Stimulated activated CD4-positive, alpha-beta T cell treated with anti-CD3 and anti-CD28 coated beads, Interleukin-15, amount 100 ng/mL, for 48 hours (primary cell): ENCODE results near the gene NEXN.
"Not testable (repeated sequence)": the region's sequence is repeated elsewhere in the genome, so short reads cannot be mapped to it uniquely, and the experiment has no call there.

Experiments used
- DNase-seq, 2 donors: peaks; one replicate each; pipeline ENCODE4 v3.0.0-alpha.2; 2020; ENCODE audit warnings: low read depth in 2 of 2

Gene NEXN

DNA sequence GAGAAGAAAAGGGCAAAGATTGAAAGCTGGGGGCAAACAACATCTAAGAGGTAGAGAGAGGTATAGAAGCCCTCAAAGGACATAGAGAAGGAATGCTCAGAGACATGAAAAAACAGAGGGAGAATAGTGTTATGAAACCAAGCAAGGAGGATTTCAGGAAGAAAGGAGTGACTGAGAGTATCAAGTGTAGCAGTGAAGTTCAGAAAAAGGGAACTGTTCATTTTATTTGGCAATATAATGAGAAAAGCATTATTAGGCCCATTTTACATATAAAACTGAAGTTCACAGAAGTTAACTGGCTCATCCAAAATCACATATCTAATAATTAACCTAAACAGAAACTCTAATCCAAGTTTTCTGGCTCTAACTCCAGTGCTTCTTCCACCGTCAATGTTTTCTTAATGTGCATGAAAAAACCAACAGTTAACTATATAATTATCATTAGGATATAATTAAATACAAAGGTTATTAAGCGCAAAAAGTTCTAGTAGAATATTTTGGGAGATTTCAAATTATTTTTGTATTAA lies 17.7 kb downstream of the NEXN start:
- no peak for DNase-seq

DNA sequence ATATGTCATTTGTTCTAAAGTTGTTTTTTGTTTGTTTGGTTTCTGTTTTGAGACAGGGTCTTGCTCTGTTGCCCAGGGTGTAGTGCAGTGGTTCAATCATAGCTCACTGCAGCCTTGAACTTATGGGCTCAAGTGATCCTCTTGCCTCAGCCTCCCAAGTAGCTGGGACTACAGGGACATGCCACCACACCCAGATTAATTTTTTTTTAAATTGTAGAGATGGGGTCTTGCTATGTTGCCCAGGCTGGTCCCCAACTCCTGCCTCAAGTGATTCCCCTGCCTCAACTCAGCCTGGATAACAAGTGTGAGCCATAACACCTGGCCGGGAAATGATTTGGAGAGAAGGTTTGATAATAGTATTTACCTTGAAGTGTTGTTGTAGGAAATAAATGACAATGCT lies 18.2 kb downstream of the NEXN start:
- DNase-seq, result no peak

- DNase-seq, result no peak
These were observed 21.7 kb downstream of the NEXN start for GRCh38 chr1:77910116-77910515.

DNA sequence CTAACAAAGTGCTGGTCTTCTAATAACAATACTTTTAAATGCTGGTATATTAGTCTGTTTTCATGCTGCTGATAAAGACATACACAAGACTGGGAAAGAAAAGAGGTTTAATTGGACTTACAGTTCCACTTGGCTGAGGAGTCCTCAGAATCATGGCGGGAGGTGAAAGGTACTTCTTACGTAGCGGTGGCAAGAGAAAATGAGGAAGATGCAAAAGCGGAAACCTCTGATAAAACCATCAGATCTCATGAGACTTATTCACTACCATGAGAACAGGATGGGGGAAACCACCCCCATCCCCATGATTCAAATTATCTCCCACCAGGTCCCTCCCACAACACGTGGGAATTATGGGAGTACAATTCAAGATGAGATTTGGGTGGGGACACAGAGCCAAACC lies 30.5 kb downstream of the NEXN start:
- DNase-seq, result not testable (repeated sequence)

GRCh38 chr1:77925518-77925917 lies 37.1 kb downstream of the NEXN start:
- no peak for DNase-seq

DNA sequence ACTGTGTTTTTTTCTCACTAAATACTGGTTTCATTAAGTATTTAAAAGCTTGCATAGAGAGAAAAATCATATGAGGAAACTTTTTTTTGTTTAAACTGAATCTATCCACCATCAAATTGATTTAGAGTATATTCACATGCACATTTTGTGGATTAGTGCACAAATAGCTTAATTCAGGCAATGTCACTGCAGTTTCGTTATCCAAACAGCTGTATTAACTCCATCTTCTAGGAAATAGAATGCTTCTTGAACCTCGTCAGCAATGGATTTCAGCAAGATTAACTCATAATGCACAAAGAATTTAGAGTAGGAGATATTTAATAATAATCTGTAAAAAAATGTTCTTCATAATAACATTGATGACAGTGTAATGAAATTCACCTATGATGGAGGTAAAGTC lies 37.5 kb downstream of the NEXN start:
- no peak for DNase-seq

DNA sequence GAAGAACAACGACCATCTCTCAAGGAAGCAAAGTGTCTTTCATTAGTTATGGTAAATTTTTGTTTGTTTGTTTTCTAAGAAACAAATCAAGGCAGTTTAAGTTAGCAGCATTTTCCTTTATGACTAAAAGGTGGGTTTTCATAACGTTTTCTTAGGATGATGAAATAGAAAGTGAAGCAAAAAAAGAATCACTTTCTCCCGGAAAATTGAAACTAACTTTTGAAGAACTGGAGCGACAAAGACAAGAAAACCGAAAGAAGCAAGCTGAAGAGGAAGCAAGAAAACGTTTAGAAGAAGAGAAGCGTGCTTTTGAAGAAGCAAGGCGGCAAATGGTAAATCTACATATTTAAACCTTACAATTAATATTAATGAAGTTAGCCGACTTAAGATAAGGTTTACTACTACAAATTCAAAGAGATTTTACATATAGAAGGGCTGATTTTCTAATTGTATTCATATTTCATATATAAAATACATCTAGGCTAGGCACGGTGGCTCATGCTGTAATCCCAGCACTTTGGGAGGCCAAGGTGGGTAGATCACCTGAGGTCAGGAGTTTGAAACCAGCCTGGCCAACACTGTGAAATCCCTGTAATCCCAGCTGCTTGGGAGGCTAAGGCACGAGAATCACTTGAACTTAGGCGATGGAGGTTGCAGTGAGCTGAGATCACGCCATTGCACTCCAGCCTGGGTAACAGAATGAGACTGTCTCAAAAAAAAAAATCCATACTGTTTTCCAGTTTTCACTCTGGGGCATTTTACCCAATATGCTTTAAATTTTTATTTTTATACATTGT lies 38.3 kb downstream of the NEXN start:
- DNase-seq, result no peak

- DNase-seq, result no peak
These were observed 39.0 kb downstream of the NEXN start for GRCh38 chr1:77927414-77927813.

DNA sequence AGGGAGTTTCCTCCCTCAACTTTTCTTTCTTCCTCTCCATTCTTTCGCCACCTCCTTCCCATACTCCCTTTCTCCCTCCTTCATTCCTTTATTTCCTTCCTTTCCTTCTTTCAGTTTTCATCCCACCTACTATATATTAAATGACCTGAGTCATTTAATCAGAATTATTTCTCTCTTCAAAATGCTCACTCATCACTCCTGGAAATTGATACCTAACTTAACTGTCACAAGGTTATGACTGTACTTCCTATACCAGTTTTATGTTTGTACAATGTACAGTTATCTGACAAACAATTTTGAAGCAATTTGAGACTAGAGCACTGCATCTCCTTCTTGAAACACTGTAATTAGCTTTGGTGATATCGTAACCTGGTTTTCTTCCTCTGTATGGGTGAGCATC lies 41.4 kb downstream of the NEXN start:
- DNase-seq, result no peak

DNA sequence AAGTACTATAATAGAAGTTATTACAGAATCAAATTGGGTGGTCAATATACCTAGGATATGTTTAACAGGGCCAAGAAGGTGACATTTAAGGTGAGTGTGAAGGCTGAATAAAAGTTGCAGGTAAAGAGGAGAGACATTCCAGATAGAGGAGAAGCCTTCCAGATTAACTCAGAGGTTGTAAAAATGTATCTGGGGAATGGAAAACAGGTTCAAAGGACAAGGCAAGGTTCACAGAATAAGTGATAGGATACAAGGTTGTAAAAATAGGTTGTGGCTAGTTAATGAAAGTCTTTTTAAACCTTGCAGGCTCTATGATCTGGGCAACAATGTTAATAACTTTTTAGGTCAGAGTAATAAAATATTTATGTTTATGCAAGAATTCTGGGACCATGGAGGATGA lies 50.2 kb downstream of the NEXN start:
- no peak for DNase-seq

- DNase-seq, result no peak
These were observed 52.6 kb downstream of the NEXN start for GRCh38 chr1:77940921-77941570.

DNA sequence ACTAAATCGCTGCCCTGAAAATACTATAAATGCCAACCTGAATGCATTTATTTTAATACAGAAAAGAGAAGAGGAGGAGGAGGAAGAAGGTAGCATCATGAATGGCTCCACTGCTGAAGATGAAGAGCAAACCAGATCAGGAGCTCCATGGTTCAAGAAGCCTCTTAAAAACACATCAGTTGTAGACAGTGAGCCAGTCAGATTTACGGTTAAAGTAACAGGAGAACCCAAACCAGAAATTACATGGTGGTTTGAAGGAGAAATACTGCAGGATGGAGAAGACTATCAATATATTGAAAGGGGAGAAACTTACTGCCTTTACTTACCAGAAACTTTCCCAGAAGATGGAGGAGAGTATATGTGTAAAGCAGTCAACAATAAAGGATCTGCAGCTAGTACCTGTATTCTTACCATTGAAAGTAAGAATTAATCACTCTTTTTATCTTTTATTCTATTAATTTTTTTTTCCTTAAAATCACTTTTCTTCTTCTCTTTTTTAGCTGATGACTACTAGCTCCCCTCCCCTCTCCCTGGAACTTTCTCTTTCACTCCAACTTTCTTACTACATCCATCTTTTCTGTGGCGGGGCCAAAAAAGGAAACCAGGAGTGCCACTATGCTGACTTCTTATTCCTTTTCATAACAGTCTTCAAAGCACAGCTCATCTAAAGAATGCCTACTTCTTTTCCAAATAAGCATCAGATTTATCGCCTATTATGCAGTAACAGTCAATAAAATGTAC lies 54.1 kb downstream of the NEXN start:
- DNase-seq, result no peak

DNA sequence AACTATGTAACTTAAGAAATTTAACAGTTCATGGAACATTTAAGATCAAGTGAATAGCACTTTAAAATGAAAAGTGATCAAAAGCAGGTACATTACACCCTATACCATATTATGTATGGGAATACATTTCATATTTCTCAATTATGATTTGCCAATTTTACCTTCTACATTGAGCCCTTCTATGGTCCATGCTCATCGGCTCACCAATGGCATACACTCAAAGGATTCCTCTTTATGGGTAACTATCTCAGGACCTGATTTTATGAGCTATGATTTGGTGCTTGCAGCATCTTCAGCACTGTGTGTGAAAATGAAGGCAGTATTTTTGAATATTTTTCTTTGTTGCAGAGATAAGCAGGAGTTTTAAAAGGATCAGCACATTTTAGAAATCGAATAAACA lies 56.9 kb downstream of the NEXN start:
- DNase-seq, result no peak

- DNase-seq, result no peak
These were observed 60.5 kb downstream of the NEXN start for GRCh38 chr1:77948841-77949424.

- no peak for DNase-seq
These were observed 62.4 kb downstream of the NEXN start for GRCh38 chr1:77950873-77951272.

DNA sequence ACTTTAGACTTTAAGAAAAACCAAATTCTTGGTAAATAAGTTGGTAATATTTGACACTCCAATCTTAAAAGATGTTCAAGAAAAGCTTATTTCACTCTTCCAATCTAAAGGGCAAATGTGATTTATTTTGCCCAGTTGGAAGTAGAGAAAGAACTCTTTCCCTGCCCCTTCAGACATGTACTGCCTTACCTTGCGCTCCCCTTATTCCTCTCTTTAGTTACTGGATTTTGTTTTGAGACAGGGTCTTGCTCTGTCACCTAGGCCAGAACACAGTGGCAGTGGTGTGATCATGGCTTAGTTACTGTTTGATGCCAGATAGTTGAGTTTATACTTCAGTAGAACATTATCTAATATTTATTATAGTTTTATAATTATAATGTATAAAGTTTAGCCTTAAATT lies 62.9 kb downstream of the NEXN start:
- DNase-seq, result no peak

DNA sequence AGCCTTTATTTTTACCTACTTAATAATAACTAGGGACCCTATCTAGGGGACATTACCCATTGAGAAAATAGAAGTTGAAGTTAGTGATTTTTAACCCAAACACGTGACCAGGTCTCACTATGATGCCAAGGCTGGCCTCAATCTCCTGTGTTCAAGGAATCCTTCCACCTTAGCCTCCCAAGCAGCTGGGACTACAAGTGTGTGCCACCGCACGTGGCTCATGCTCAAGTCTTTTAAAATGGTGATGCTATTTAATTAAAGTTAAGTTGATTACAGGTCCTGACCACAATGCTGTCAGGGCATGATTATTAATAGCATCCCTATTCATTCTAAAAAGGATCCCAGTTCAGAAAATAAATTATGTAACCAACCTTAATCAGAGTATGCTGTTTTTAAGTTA lies 65.5 kb downstream of the NEXN start:
- no peak for DNase-seq

- no peak for DNase-seq
These were observed 66.1 kb downstream of the NEXN start for GRCh38 chr1:77954521-77954920.

GRCh38 chr1:77955709-77956108 lies 67.3 kb downstream of the NEXN start:
- DNase-seq, result no peak

GRCh38 chr1:77956464-77956863 lies 68.0 kb downstream of the NEXN start:
- no peak for DNase-seq

- no peak for DNase-seq
These were observed 70.0 kb downstream of the NEXN start for GRCh38 chr1:77958391-77958790.

DNA sequence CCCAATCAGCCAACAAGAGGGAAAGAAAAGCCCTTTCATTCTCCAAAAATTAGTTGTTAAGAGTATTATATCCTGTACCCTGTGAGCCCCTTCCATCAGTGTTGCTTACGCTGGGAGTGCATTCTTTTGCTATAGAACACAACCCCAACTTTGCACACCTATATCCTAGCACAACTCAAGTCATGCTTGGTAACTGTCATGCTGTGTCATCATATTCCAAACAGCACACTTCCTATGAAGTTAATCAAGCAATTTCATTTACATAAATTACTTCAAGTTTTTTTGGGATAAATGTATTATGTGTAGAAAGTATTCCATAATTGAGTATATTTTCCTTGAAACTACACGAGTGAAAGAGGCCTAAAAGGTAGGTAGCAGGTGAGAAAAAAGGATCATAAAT lies 70.4 kb downstream of the NEXN start:
- no peak for DNase-seq
